GM12878 (cell line): ENCODE results near the gene TNFRSF1A. TPM values are rescaled to one million over a fixed set of nuclear protein-coding genes. Genes with fewer than 3 reads are reported as not detected.

ENCODE experiments used
- ATAC-seq: fragments of 200-7000 bp; cut with Tn5 transposase; 3 replicates; pipeline ENCODE4 v1.9.1; 2020; ENCODE audit warnings: mild to moderate bottlenecking, moderate library complexity
- BruUV-seq: library from RNA; stranded (reverse); fragments of 400-500 nt; replicated peaks from 2 replicates; lab custom pipeline; 2021; lab: Mats Ljungman, UMichigan
- CTCF ChIA-PET: fragments of 300-600 bp; sonication (Branson Sonifier 250); formaldehyde crosslinking; extraction: SDS; loops from one replicate; lab custom pipeline; 2021; ENCODE audit warnings: inconsistent platforms; lab: Yijun Ruan, JAX
- POLR2A ChIA-PET: fragments of 350-600 bp; formaldehyde crosslinking; extraction: SDS; loops from one replicate; lab custom pipeline; 2021; ENCODE audit warnings: inconsistent platforms; lab: Charles Lee
- RAD21 ChIA-PET: fragments of 300-600 bp; sonication (Branson Sonifier 250); formaldehyde crosslinking; loops from one replicate; lab custom pipeline; 2023; ENCODE audit warnings: antibody characterized with exemption; ENCODE audit not compliant: unreplicated experiment; lab: Charles Lee
- SMC1A ChIA-PET: fragments of 300-600 bp; sonication (Branson Sonifier 250); formaldehyde crosslinking; loops from one replicate; lab custom pipeline; 2023; ENCODE audit not compliant: unreplicated experiment, uncharacterized antibody; lab: Charles Lee
- DNase-seq: peaks from one replicate; pipeline ENCODE4 v3.0.0-alpha.2; 2011; ENCODE audit warnings: low read depth, low spot score
- FAIRE-seq: peaks from 3 replicates; lab custom pipeline; 2011; peaks lifted over from hg19 to GRCh38; lab: Jason Lieb, UNC
- H2AFZ ChIP-seq: 2 replicates; pipeline ENCODE4 v1.6.0; 2011; ENCODE audit warnings: low read depth, low read length, control low read depth; ENCODE audit not compliant: control insufficient read depth
- H3K27ac ChIP-seq: 2 replicates; pipeline ENCODE4 v1.5.1; 2011; ENCODE audit warnings: control low read depth; ENCODE audit not compliant: control insufficient read depth, insufficient read depth
- H3K27me3 ChIP-seq, 2 experiments: replicated peaks in 1 of 2; 2 replicates each; pipeline versions ENCODE4 v1.6.0 to v1.6.1; 2011; ENCODE audit warnings: low read length in 1 of 2; ENCODE audit not compliant: control insufficient read depth in 2 of 2, insufficient read depth in 2 of 2
- H3K36me3 ChIP-seq, 2 experiments: 2 replicates each; pipeline ENCODE4 v1.5.1; 2011; ENCODE audit warnings: low read length in 1 of 2; ENCODE audit not compliant: control insufficient read depth in 2 of 2, insufficient read depth in 2 of 2
- H3K4me1 ChIP-seq: 2 replicates; pipeline ENCODE4 v1.6.1; 2011; ENCODE audit warnings: mild to moderate bottlenecking, low read length, moderate library complexity, mixed read lengths; ENCODE audit not compliant: control insufficient read depth, insufficient read depth
- H3K4me2 ChIP-seq: 2 replicates; pipeline ENCODE4 v1.6.0; 2011; ENCODE audit warnings: control low read depth; ENCODE audit not compliant: control insufficient read depth, insufficient read depth
- H3K4me3 ChIP-seq: fragments of 200-600 bp; sonication (generic); 2 replicates; pipeline ENCODE4 v1.5.1; 2016
- H3K79me2 ChIP-seq: 2 replicates; pipeline ENCODE4 v1.6.0; 2011; ENCODE audit warnings: low read length; ENCODE audit not compliant: control insufficient read depth, insufficient read depth
- H3K9ac ChIP-seq: 2 replicates; pipeline ENCODE4 v1.8.0; 2011; ENCODE audit warnings: low read length, control low read depth, mixed read lengths; ENCODE audit not compliant: control insufficient read depth, insufficient read depth
- H3K9me3 ChIP-seq: replicated peaks from 3 replicates; pipeline ENCODE4 v1.5.1; 2011; ENCODE audit warnings: mild to moderate bottlenecking, low read length; ENCODE audit not compliant: control insufficient read depth, insufficient read depth
- H4K20me1 ChIP-seq: 2 replicates; pipeline ENCODE4 v1.6.0; 2011; ENCODE audit not compliant: control insufficient read depth, insufficient read depth
- BRCA1 ChIP-seq: IDR thresholded peaks from 2 replicates; pipeline ENCODE4 v1.6.1; 2011; ENCODE audit warnings: low read depth, low read length, improper control_type of control experiment
- CEBPB ChIP-seq, 2 experiments: fragments of 150-350 bp in 1 of 2; IDR thresholded peaks; 2 replicates each; pipeline ENCODE4 v1.6.1; 2012 to 2014; ENCODE audit warnings: low read depth in 2 of 2, low read length in 2 of 2, borderline replicate concordance in 1 of 2, inconsistent platforms in 1 of 2
- HDAC6 ChIP-seq: fragments of 200-600 bp; sonication (generic); IDR thresholded peaks from one replicate; pipeline ENCODE4 v1.8.0; 2017; ENCODE audit warnings: antibody characterized with exemption; ENCODE audit not compliant: unreplicated experiment
- IKZF1 ChIP-seq: fragments of 450-650 bp; conservative IDR thresholded peaks from 2 replicates; pipeline ENCODE4 v1.6.1; 2017; ENCODE audit warnings: antibody characterized with exemption, mild to moderate bottlenecking
- JUNB ChIP-seq: IDR thresholded peaks from 2 replicates; pipeline ENCODE4 v1.6.1; 2016; ENCODE audit warnings: antibody characterized with exemption, mild to moderate bottlenecking
- TCF12 ChIP-seq: IDR thresholded peaks from 2 replicates; pipeline ENCODE4 v1.6.1; 2011; ENCODE audit warnings: low read depth, mild to moderate bottlenecking, low read length
- TCF3 ChIP-seq: IDR thresholded peaks from 2 replicates; pipeline ENCODE4 v1.6.1; 2012; ENCODE audit warnings: low read depth, mild to moderate bottlenecking, low read length, borderline replicate concordance; ENCODE audit not compliant: insufficient read depth
- WGBS: methylation state at CpG from one replicate; pipeline ENCODE4 v1.1.6; 2016; ENCODE audit warnings: low lambda C conversion rate; ENCODE audit not compliant: insufficient replicate concordance, insufficient coverage; ENCODE audit errors: missing lambda C conversion rate; 5-methylcytosine and 5-hydroxymethylcytosine counted together
- in situ Hi-C: fragments of 300-500 bp; cut with MboI; formaldehyde crosslinking; loops from 9 replicates; pipeline ENCODE4 v1.14.3; 2018; ENCODE audit warnings: mixed read lengths
- intact Hi-C: fragments of 100-400 bp; cut with micrococcal nuclease; formaldehyde crosslinking; loops from one replicate; pipeline ENCODE4 v1.14.2; 2022; ENCODE audit not compliant: unreplicated experiment
- polyA plus RNA-seq, 11 experiments: library from polyadenylated mRNA; depleted of rRNA in 4 of 11; unstranded in 6 of 11; stranded (reverse) in 5 of 11; fragments of >200 nt; fragmentation: Nextera tagmentation in 4 of 11; fragmentation: Illumina TruSeq in 1 of 11; extraction: Ambion mirVana in 4 of 11; extraction: Trizol in 1 of 11; gene quantifications; 1 replicate in 1 of 11; 2 replicates in 10 of 11; pipeline versions ENCODE4 v1.2.1 to v1.2.3, GENCODE V29; 2011 to 2016; ENCODE audit warnings: inconsistent platforms in 2 of 11, missing spikeins in 2 of 11, low read depth in 1 of 11
- total RNA-seq, 4 experiments: library from RNA; depleted of rRNA in 3 of 4; stranded (reverse); fragments of >200 nt in 3 of 4; fragmentation: Illumina TruSeq in 1 of 4; extraction: Trizol in 1 of 4; gene quantifications; 2 replicates each; pipeline versions ENCODE4 v1.2.1 to v1.2.3, GENCODE V29; 2013 to 2021
- TF ChIP-seq, protein P1 (sequence below): fragments of 450-650 bp; conservative IDR thresholded peaks from 2 replicates; pipeline ENCODE4 v1.6.1; 2017; ENCODE audit warnings: mild to moderate bottlenecking, moderate library complexity

The TNFRSF1A gene
- total and polyA plus RNA-seq, 10 of the 15 experiments (the other 5 are each of a cell fraction or from before 2014, with no cell fraction given) = 0.24 to 16.5 (median 13.0) TPM

- 83% methylated on average over 11 of the region's 43 CpGs for WGBS
- Histone ChIP-seq H3K36me3 (no peaks in the 10 kb centered on the region), H2AFZ (peak overlapping the region; percentile 38; the same call in 1 of the 2 replicates), H3K4me1 (peaks cover 46% of the 10 kb centered on the region), H3K4me3 (peak overlapping the region; percentile 41; the same call in 1 of the 2 replicates), H4K20me1 (no peaks in the 10 kb centered on the region), H3K9ac (no peak overlapping the region), H3K27ac (no peak overlapping the region), H3K9me3 (no peaks in the 10 kb centered on the region), H3K79me2 (no peaks in the 10 kb centered on the region), H3K27me3 (no peaks in the 10 kb centered on the region), H3K4me2 (peak overlapping the region; percentile 66)
- TF ChIP-seq HDAC6 (no peak), TCF3 (no peak), JUNB (no peak), TCF12 (no peak), CEBPB (IDR thresholded peaks at IDR 0.05; ENCODE audit: borderline replicate concordance in 1 of 2, low read depth in 2 of 2, low read length in 2 of 2) (no peak), IKZF1 (no peak), BRCA1 (no peak)
- TF ChIP-seq, protein P1, sequence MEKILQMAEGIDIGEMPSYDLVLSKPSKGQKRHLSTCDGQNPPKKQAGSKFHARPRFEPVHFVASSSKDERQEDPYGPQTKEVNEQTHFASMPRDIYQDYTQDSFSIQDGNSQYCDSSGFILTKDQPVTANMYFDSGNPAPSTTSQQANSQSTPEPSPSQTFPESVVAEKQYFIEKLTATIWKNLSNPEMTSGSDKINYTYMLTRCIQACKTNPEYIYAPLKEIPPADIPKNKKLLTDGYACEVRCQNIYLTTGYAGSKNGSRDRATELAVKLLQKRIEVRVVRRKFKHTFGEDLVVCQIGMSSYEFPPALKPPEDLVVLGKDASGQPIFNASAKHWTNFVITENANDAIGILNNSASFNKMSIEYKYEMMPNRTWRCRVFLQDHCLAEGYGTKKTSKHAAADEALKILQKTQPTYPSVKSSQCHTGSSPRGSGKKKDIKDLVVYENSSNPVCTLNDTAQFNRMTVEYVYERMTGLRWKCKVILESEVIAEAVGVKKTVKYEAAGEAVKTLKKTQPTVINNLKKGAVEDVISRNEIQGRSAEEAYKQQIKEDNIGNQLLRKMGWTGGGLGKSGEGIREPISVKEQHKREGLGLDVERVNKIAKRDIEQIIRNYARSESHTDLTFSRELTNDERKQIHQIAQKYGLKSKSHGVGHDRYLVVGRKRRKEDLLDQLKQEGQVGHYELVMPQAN = no peak
- CTCF ChIA-PET = no interaction called here
- SMC1A ChIA-PET = interaction anchor here (1.5 kb wide), 1 partner anchor 9 kb away, joined by 3 read pairs; no protein-coding TSS in a partner anchor
- no peak for DNase-seq
- no peak for FAIRE-seq
- POLR2A ChIA-PET = interaction anchor here (1.3 kb wide), 1 partner anchor 10 kb away, joined by 3 read pairs; no protein-coding TSS in a partner anchor
- BruUV-seq = no TSS peak
- intact Hi-C loops = no loop called here
- RAD21 ChIA-PET = no interaction called here
- no peak for ATAC-seq
- in situ Hi-C loops = no loop called here
These were observed 30.9 kb downstream of the TNFRSF1A start for GRCh38 chr12:6310771-6311610.
